HL-60 (cell line): ENCODE data around the gene LRRC1.

Experiments
- POLR2AphosphoS5 ChIP-seq: IDR thresholded peaks from 2 replicates; pipeline ENCODE4 v1.6.1; 2012; ENCODE audit warnings: low read depth
- SPI1 ChIP-seq: IDR thresholded peaks from 2 replicates; pipeline ENCODE4 v1.6.1; 2012; ENCODE audit warnings: low read depth, mild to moderate bottlenecking, borderline replicate concordance
- TF ChIP-seq, protein P1 (sequence below): IDR thresholded peaks from one replicate; pipeline ENCODE4 v1.5.1; 2011; ENCODE audit warnings: low read length, control low read depth, inconsistent platforms; ENCODE audit not compliant: insufficient read depth
- TF ChIP-seq, protein P2 (sequence below): IDR thresholded peaks from 2 replicates; pipeline ENCODE4 v1.6.1; 2012; ENCODE audit warnings: low read depth; ENCODE audit not compliant: insufficient replicate concordance

DNA sequence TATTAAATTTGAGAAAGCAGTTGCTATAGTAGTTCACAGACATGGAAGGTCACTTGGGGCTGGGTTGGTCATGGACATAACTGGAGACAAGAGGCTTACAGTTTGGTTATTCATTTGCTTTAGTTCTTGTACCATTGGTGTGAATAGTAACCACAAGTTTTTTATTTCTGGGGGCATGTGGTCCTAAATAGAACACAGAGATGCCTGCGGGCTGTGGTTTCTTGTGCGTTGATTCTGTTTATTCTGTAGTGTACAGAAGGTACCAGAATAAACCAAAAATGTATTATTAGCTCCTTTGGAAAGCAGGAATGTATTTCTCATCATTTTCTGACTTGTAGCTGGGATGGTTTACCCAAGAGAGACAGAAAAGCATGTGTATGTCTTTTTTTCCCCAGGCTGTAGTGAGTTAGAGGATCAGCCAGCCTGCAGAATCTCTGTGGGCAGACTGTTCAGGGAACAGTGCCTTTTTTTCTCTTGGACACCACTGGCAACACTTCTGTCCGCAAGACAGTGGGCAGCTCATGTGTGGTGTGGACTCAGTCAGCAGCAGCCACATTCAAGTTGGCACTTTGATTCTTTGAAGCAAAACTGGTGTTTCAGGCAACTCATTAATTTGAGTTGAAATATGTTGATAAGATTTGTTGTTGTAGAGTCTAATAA, 122.1 kb downstream of the LRRC1 start:
- TF ChIP-seq, protein P1, sequence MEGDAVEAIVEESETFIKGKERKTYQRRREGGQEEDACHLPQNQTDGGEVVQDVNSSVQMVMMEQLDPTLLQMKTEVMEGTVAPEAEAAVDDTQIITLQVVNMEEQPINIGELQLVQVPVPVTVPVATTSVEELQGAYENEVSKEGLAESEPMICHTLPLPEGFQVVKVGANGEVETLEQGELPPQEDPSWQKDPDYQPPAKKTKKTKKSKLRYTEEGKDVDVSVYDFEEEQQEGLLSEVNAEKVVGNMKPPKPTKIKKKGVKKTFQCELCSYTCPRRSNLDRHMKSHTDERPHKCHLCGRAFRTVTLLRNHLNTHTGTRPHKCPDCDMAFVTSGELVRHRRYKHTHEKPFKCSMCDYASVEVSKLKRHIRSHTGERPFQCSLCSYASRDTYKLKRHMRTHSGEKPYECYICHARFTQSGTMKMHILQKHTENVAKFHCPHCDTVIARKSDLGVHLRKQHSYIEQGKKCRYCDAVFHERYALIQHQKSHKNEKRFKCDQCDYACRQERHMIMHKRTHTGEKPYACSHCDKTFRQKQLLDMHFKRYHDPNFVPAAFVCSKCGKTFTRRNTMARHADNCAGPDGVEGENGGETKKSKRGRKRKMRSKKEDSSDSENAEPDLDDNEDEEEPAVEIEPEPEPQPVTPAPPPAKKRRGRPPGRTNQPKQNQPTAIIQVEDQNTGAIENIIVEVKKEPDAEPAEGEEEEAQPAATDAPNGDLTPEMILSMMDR: no peak
- TF ChIP-seq POLR2AphosphoS5 (no peak), SPI1 (no peak)
- TF ChIP-seq, protein P2, sequence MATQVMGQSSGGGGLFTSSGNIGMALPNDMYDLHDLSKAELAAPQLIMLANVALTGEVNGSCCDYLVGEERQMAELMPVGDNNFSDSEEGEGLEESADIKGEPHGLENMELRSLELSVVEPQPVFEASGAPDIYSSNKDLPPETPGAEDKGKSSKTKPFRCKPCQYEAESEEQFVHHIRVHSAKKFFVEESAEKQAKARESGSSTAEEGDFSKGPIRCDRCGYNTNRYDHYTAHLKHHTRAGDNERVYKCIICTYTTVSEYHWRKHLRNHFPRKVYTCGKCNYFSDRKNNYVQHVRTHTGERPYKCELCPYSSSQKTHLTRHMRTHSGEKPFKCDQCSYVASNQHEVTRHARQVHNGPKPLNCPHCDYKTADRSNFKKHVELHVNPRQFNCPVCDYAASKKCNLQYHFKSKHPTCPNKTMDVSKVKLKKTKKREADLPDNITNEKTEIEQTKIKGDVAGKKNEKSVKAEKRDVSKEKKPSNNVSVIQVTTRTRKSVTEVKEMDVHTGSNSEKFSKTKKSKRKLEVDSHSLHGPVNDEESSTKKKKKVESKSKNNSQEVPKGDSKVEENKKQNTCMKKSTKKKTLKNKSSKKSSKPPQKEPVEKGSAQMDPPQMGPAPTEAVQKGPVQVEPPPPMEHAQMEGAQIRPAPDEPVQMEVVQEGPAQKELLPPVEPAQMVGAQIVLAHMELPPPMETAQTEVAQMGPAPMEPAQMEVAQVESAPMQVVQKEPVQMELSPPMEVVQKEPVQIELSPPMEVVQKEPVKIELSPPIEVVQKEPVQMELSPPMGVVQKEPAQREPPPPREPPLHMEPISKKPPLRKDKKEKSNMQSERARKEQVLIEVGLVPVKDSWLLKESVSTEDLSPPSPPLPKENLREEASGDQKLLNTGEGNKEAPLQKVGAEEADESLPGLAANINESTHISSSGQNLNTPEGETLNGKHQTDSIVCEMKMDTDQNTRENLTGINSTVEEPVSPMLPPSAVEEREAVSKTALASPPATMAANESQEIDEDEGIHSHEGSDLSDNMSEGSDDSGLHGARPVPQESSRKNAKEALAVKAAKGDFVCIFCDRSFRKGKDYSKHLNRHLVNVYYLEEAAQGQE: no peak
